H7 (cell line): ENCODE results near the gene SPARC. TPM values are rescaled to one million over a fixed set of nuclear protein-coding genes. Genes with fewer than 3 reads are reported as not detected.
"Not testable (repeated sequence)": the region's sequence is repeated elsewhere in the genome, so short reads cannot be mapped to it uniquely, and the experiment has no call there.

Experiments
- DNase-seq: peaks from one replicate; pipeline ENCODE4 v3.0.0; 2012
- H3K27me3 ChIP-seq: 2 replicates; pipeline ENCODE4 v1.6.0; 2011; ENCODE audit warnings: mild to moderate bottlenecking, low read length; ENCODE audit not compliant: control insufficient read depth, insufficient read depth
- H3K36me3 ChIP-seq: replicated peaks from 2 replicates; pipeline ENCODE4 v1.5.1; 2011; ENCODE audit warnings: low read length; ENCODE audit not compliant: control insufficient read depth, insufficient read depth
- H3K4me3 ChIP-seq: 2 replicates; pipeline ENCODE4 v1.5.1; 2011; ENCODE audit warnings: low read depth, mild to moderate bottlenecking, control low read depth, low read length, moderate library complexity; ENCODE audit not compliant: insufficient read depth
- total RNA-seq: library from RNA; depleted of rRNA; stranded (reverse); fragments of >200 nt; shearing (Covaris generic); gene quantifications from 2 replicates; pipeline ENCODE4 v1.2.3, GENCODE V29; 2014

The SPARC gene
- total RNA-seq, 1 experiment from 2014 or later, result 483 TPM

DNA sequence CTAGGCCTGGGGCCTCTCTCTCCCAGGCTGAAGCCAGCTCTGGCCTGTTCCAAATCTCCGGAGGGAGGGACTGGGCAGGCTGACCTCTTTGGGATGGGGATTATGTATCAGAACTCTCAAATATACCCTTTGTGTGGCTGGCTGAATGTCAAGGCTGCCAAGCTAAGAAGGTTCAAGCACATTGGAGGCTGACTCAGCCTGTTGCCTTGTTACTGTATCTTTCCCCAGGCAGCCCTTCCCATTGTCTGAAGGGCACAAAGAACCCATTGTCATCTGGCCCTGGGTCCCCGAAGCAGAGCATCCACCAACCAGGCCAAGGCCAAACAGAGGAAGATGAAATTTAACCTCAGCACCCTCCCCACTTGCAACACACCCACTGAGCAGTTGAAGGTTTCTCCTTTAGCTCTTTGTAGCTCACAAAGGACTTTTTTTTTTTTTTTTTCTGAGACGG is 7.3 kb upstream of the SPARC start:
- no peak overlapping the region for H3K4me3 ChIP-seq
- DNase-seq, result no peak
- H3K27me3 ChIP-seq, result no peaks in the 10 kb centered on the region
- H3K36me3 ChIP-seq, result no peaks in the 10 kb centered on the region

GRCh38 chr5:151692312-151692711 is 5.6 kb upstream of the SPARC start:
- DNase-seq, result no peak
- no peak overlapping the region for H3K4me3 ChIP-seq
- H3K36me3 ChIP-seq, result no peaks in the 10 kb centered on the region
- H3K27me3 ChIP-seq, result no peaks in the 10 kb centered on the region

DNA sequence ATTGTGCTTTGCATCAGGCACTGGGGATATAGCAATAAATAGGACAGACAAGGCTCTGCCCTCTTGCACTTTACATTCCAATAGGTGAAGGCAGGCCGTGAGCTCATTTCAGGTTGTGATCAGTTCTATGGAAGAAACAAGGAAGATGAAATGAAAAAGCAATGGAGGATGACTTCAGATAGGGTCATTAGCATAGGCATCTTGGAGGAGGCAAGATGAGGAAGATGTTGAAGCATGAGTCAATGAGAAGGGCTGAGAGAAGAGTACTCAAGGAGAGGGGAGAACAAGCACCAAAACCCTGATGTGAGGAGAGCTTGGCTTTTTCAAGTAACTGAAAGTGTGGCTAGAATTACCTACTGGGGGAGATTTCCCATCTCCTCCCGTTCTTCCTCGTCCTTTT is 5.0 kb upstream of the SPARC start:
- no peaks in the 10 kb centered on the region for H3K27me3 ChIP-seq
- no peaks in the 10 kb centered on the region for H3K36me3 ChIP-seq
- H3K4me3 ChIP-seq, result no peak overlapping the region
- DNase-seq, result no peak

GRCh38 chr5:151689591-151689990 is 2.9 kb upstream of the SPARC start:
- not testable (repeated sequence) for H3K36me3 ChIP-seq, DNase-seq, H3K4me3 ChIP-seq, H3K27me3 ChIP-seq

DNA sequence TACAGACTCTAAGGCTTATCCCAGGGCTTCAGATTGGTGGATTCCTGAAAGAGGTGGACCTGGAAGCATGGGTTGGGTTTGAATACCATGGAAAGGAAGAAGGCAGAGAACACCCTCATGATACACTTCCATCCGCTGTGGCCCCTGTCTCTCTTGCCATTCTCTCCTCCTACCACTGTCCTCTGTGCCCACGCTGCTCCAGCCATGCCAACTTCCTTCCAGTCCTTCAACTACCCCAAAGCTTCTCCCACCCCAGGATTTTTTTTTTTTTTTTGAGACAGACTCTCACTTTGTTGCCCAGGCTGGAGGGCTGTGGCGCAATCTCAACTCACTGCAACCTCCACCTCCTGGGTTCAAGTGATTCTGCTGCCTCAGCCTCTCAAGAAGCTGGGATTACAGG is 1.7 kb upstream of the SPARC start:
- no peaks in the 10 kb centered on the region for H3K36me3 ChIP-seq
- H3K27me3 ChIP-seq, result no peaks in the 10 kb centered on the region
- no peak for DNase-seq
- H3K4me3 ChIP-seq, result no peak overlapping the region

DNA sequence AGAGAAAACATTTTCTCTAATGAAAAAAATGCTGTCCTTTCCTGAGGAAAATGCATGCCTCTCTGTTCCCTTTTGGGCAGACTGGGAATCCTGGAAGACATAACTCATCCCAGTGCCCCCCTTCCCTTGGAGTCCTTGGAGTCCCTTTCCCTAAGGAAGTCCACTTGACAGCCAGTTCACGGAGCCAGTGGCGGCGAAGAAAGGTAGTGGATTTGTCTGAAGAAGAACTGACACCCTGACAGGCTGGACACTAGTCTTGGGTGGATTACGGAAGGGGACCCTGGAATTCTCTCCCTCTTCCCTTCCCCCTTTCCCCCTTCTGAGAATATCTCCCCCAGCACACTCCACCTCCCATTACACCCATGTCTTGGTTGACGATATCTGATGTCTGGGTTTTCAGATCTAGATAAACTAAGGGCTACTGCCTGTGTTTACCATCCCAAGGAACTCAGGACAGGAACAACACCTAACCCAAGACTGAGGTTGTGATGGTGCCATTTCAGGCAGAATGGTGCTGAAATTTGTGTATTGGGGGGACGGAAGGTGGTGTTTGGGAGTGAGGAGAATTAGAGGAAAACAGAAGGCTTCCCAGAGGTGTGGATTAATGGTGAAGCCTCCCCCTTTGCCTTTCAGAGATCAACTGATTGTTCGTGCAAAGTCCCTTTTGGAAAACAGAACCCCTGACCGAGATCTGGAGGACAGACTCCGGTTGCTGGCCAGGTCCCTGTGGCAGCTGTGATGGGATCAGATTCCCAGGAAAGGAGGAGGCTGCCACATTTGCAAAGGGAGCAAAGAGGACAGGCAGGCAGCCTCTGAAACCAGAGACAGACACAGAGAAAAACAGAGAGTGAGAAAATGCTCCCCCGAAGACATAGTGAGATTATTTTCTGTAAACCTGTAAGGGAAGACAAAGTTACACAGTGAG is 704 bp downstream of the SPARC start:
- no peak for DNase-seq
- H3K4me3 ChIP-seq, result peak overlapping the region; percentile 78

DNA sequence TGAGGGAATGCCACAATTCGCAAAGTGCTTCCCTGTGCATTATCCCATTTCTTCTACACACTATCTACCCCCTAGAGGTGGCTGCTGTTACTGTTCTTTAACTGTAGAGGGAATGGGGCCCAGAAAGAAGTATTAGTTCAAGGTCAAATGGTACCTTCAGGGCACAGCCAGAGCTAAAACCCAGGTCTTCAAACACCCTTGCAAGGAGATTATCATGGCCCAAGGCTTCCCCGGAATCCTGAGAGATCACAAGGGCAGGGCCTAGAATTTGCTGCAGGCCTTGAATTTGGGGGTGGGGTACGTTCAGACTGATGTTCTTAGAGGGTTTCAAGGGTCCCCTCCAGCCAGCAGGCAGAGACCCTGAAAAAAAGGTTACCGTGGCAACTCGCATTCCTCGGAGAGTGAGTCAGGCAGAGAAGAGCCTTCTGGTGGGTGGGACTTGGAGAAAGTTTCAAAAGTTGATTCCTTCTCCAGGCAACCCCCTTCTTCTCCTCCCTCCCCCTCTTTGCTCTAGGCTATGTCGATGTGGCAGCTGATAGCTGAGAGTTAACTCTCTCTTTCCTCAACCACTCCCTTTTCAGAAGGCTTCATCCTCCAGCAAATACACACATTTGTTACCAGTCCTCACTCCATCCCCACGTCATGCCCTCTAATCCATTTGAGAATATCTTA is 1.9 kb downstream of the SPARC start:
- DNase-seq, result peak; percentile 65
- H3K4me3 ChIP-seq, result peak overlapping the region; percentile 78
- H3K27me3 ChIP-seq, result no peaks in the 10 kb centered on the region
- H3K36me3 ChIP-seq, result peaks cover 7% of the 10 kb centered on the region

More for the DNA sequence above, 704 bp downstream of the SPARC start:
- H3K27me3 ChIP-seq, result no peaks in the 10 kb centered on the region
- peaks cover 6% of the 10 kb centered on the region for H3K36me3 ChIP-seq

DNA sequence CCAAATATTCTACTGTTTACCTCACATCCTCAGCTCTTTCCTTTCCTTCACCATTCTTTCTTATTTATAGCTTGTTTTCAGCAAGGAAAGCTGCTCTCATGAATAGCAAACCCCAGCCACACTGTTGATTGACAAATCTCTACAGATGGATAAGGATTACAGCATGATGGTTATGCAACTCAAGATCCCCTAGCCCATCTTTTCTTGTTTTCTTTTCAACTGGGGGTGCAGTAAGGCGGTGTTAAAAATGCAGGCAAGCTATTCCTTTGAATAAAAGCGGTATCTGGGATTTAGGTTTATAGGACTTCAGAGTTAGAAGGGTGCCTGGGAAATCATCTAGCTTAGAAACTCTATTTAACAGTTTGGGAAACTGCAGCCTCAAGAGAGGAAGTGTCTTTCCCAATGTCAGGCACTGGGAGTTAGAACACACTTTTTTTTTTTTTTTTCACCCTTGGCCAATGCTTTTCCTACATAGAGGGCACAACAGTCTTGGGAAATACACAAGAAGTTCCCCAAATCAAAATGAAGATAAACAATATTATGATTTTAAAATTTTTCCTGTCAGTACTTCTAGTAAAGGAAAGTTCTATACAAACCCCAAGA is 2.6 kb downstream of the SPARC start:
- DNase-seq, result no peak
- Histone ChIP-seq H3K36me3 (peaks cover 7% of the 10 kb centered on the region), H3K4me3 (no peak overlapping the region), H3K27me3 (no peaks in the 10 kb centered on the region)

GRCh38 chr5:151683444-151683843 is 3.3 kb downstream of the SPARC start:
- DNase-seq, result no peak
- H3K27me3 ChIP-seq, result no peaks in the 10 kb centered on the region
- no peak overlapping the region for H3K4me3 ChIP-seq

GRCh38 chr5:151682751-151683331 is 3.9 kb downstream of the SPARC start:
- Histone ChIP-seq H3K27me3 (no peaks in the 10 kb centered on the region), H3K4me3 (no peak overlapping the region), H3K36me3 (peaks cover 7% of the 10 kb centered on the region)
- DNase-seq, result no peak

More at GRCh38 chr5:151683444-151683843, 3.3 kb downstream of the SPARC start:
- peaks cover 7% of the 10 kb centered on the region for H3K36me3 ChIP-seq

GRCh38 chr5:151682240-151682639 is 4.5 kb downstream of the SPARC start:
- H3K36me3 ChIP-seq, result peaks cover 7% of the 10 kb centered on the region
- no peak overlapping the region for H3K4me3 ChIP-seq
- no peaks in the 10 kb centered on the region for H3K27me3 ChIP-seq
- DNase-seq, result no peak

- H3K36me3 ChIP-seq, result peaks cover 7% of the 10 kb centered on the region
- no peak for DNase-seq
- H3K4me3 ChIP-seq, result no peak overlapping the region
- H3K27me3 ChIP-seq, result no peaks in the 10 kb centered on the region
Observed at GRCh38 chr5:151680944-151681427, 5.7 kb downstream of the SPARC start.

GRCh38 chr5:151680156-151680505 is 6.6 kb downstream of the SPARC start:
- not testable (repeated sequence) for H3K4me3 ChIP-seq, H3K36me3 ChIP-seq, H3K27me3 ChIP-seq, DNase-seq

- H3K36me3 ChIP-seq, result peaks cover 9% of the 10 kb centered on the region
- no peak overlapping the region for H3K4me3 ChIP-seq
Observed at GRCh38 chr5:151679421-151680155, 7.1 kb downstream of the SPARC start.

More at GRCh38 chr5:151679421-151680155, 7.1 kb downstream of the SPARC start:
- DNase-seq, result no peak
- no peaks in the 10 kb centered on the region for H3K27me3 ChIP-seq
